GM20000 (cell line): ENCODE data around the gene RDH13.

Experiments
- DNase-seq: peaks from one replicate; pipeline ENCODE4 v3.0.0; 2012; ENCODE audit warnings: low spot score
- CTCF ChIP-seq: IDR thresholded peaks from 2 replicates; pipeline ENCODE4 v1.5.1; 2012; ENCODE audit warnings: mild to moderate bottlenecking, control low read depth; ENCODE audit errors: extremely low read depth, missing control alignments

The RDH13 gene

GRCh38 chr19:55058781-55059610 lies 4.0 kb downstream of the RDH13 start:
- no peak for TF ChIP-seq CTCF
- DNase-seq, result no peak

GRCh38 chr19:55056827-55057226 lies 6.1 kb downstream of the RDH13 start:
- TF ChIP-seq CTCF, result no peak

GRCh38 chr19:55053735-55054134 lies 9.2 kb downstream of the RDH13 start:
- no peak for TF ChIP-seq CTCF
- DNase-seq, result no peak

More at GRCh38 chr19:55056827-55057226, 6.1 kb downstream of the RDH13 start:
- no peak for DNase-seq

GRCh38 chr19:55050749-55051532 lies 12.0 kb downstream of the RDH13 start:
- no peak for TF ChIP-seq CTCF

GRCh38 chr19:55048446-55048845 lies 14.5 kb downstream of the RDH13 start:
- TF ChIP-seq CTCF, result no peak
- DNase-seq, result no peak

More at GRCh38 chr19:55050749-55051532, 12.0 kb downstream of the RDH13 start:
- no peak for DNase-seq

GRCh38 chr19:55047951-55048350 lies 15.0 kb downstream of the RDH13 start:
- no peak for DNase-seq
- TF ChIP-seq CTCF, result no peak
